HG03457 (cell line): ENCODE data around the gene PSMG4.
"Not testable (repeated sequence)": the region's sequence is repeated elsewhere in the genome, so short reads cannot be mapped to it uniquely, and the experiment has no call there.

Experiments used
- ATAC-seq: cut with Tn5 transposase; IDR thresholded peaks from one replicate; pipeline ENCODE4 v1.9.1; 2021; ENCODE audit warnings: moderate number of reproducible peaks; ENCODE audit not compliant: unreplicated experiment

Gene PSMG4

DNA sequence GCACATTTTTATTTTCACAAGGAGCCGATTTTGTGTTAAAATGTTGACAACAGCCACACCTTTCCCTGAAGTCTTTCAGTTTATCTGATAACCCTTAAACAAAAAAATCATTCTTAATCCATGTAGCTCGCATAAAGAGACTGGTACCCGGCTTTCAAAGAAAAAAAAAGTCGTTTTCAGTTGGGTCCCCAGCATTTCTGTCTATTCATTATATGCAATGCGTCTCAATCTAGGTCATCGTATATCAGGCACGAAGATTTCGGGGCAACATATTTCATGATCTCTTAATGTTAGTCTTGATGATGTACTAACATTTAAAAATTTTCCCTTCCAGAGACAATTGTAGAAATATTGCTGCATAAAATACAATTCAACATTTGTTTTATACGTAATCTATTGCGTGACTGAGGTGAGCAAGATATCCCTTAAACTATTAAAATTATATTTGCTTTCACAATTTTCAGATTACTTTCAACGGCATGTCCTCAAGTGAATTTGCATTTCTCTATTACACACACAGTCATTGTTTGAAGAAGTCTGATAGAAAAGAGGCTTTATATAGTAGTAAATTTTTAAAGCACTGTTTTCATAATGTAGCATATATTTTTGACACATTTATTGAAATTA is 28.4 kb upstream of the PSMG4 start:
- ATAC-seq = no peak

DNA sequence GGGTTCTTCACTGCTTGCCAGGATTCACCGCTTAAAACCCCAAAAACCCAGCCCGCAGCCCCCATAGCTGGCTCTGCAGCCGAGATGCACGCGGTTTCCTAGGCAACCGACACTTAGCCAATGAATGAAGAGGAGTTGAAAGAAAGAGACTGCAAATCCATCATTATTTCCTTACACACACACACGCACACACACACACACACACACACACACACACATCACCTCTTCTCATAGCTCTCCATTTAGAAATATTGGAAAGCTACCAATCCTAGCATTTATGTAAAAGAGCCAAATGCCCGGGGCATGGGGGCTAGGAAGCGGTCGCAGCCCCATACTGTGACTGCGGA is 27.9 kb upstream of the PSMG4 start:
- ATAC-seq = no peak

DNA sequence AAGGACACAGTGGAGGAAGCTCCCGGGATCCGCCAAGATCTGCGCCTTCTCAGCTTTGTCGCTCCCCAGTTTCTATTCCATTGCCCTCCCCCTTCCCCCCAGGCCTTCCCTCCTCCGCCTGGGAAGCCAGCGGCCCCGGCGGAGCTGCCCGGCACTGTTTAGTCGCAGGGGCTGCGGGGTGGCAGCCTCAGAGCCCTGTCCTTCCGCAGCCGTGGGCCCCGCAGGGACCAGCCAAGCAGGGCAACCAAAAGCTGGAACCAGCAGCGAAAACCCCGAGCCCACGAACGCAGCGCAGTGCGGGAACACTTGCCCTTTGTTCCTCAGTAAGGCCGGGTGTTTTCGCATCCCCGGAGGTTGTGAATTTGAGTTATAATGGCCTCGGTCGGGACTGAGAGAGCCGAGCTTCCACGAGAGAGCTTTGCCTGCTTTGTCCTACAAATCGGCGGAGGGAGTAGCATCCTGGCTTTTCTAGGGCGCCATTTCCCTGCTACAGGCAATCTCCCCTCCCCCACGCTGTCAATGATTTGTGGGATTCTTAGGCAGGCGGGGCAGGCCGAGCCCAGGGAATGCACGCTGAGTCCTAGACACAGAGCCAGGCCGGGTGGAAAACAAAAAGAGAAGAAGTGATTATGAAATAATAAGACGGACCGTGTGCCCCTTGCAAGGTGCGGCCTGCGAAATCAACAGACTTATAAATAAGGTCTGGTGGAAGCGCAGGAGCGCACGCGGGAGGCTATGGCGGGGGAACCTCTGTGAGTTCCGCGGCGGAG is 27.3 kb upstream of the PSMG4 start:
- ATAC-seq = no peak

DNA sequence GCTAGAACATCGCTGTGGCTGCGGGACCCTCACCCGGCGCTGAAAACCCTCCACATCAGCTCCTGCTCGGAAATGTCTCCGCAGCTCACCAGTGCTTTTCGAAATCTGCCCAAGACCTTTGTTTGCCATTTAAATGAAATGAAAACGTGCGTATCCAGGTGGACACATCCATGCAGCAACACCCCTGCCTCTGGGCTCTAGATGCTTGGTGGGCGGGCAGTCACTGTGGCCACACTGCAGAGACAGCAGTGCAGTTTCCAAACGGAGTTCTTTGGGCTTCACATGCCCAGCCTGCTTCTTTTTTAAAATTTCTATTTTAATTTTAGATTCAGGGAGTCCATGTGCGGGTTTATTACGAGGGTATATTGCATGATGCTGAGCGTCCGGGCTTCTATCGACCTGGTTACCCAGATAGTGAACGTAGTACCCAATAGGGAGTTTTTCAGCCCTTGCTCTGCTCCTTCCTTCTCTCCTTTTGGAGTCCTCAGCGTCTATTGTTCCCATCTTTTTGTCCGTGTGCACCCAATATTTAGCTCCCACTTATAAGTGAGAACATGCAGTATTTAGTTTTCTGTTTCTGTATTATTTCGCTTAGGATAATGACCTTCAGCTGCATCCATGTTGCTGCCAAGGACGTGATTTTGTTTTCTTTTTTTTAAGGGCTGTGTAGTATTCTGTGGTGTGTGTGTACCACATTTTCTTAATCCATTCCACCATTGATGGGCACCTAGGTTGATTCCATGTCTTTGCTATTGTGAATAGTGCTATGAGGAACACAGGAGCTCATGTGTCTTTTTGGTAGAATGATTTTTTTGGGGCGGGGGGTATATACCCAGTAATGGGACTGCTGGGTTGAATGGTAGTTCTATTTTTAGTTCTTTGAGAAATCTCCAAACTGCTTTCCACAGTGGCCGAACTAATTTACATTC is 26.5 kb upstream of the PSMG4 start:
- ATAC-seq = no peak

DNA sequence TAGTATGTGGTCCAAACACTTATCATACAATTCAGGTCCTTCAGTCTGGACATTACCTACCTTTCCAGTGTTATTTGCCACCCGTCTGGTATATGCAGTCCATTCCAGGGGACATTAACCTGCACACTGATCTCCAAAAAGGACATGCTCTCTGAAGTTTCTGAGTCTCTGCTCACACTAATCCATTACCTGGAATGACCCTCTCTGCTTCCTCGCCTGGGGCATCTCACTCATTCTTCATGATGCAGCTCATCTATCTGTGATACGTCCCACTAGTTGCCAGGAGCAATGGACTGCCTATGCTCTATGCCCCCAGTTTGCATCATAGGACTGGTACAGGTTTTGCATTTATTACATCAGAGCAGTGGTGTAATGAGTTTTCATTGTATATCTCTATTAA is 25.4 kb upstream of the PSMG4 start:
- ATAC-seq = no peak

DNA sequence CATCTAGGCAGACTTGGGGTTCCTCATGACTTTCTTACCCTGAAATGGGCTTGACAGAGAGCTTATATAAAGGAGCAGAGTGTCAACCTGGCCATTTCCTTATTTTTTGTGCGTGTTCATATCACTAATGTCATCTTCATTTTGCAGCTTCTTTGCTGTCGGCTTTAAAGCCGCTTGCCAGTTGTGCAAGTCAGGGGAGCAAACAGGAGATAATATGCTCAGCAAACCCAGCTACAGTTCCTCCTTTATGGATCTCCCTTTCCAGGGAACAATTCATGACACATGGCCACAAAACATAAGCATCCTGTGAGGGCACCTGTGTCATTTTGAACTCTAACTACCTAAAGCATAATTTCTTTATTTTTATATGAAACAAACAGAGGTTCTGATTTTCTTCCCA is 24.8 kb upstream of the PSMG4 start:
- ATAC-seq = no peak

DNA sequence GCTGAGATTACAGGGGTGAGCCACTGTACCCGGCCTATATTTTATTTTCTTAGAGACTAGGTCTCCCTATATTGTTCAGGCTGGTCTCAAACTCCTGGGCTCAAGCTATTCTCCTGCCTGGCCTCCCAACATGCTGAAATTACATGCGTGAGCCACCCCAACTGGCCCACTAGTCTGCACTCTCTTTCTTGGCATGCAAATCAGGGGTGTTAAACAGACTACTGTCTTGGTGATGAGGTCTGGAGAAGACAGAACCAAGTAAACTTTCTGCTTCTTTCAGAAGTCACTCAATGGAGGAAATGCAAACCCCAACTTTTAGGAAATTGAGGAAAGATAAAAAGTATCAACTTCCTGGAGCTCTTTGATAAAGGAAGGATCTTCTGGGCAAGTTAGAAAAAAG is 23.3 kb upstream of the PSMG4 start:
- no peak for ATAC-seq

DNA sequence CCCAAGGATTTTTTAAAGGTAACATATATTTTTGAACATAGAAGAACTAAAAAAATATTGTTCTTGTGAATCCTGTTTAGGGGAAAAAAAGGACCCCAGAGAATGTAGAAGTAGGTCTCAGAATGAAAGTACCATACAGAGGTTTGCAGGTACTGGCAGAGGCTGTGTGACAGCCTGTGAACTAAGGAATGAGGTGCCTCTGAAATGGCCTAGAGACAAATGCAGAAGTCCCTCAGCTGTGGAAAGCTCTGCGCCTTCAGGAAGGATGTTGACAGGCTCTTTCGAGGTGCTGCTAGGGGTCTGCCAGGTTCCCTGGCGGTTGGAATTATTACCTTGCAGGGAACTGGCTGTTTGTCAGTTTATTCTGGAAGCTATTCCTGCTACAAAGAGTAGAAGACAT is 22.7 kb upstream of the PSMG4 start:
- no peak for ATAC-seq

DNA sequence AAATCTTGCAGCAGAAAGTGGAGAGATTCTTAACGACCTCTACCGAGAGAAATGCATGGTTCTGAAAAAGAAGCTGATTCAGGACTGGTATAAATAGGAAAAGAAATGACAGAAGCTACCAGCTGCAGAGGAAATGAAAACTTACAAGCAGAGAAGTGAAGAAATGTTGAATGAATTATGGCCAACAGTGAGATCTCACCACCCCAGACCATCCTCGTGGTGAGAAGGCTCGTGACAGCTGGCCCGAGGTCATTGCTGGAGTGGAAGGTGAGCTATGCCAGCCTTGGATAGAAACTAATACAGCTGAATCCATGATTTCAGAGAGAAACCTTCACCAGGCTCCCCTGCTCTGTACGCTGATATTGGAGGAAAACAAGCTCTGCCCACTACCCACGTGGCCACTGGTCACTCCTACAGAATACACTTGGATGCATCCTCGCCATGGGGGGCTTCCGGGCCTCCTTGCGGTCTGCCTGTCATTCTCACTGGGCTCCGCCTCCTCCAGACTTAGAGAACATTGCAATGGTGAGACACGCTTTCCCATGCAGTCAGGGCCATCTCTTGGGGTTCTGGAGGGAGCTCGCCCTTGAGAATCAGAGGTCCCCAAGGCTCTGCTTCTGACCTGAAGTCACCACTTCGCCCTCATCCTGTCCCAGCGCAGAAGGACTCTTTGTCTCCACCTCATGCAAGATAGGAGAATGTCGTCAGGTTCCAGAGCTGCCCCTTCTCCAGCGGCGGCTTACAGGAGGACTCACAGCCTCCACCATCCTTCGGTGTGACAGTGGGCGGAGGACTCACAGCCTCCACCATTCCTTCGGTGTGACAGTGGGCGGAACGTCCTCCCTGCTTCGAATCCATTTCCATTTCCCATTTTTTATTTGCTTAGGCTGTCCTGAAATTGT is 20.7 kb upstream of the PSMG4 start:
- ATAC-seq = no peak

DNA sequence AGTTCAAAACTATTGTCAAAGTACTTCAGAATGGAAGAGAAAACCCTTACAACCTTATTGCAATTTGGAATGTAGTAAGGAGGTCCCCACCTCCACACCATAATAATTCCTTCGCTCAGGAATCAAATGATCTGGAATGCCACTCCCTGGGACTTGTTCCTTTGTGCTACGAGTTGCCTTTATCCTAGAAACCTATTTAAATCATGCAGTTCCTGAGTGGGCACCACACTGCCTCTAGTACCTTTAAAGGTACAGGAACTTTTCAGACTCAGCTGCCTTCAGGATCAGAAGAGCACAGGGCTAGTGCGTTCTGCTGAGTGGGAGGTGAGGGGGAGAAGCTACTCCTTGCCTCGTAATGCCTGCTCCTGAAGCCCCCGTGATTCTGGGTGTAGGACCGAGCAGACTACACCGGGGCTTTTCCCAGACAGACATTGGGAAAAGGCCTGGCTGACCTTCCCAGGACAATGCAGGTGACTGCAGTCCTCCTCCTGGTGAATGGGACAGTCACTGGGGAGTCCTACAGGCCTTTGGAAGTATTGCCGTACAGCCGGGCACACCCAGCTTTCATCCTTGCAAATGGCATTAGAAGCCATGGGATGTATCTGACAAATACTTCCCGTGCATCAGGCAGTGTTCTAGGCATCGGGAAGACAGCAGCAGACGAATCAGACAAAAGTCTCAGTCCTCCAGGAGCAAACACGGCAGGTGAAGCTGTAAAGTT is 19.5 kb upstream of the PSMG4 start:
- ATAC-seq = no peak

DNA sequence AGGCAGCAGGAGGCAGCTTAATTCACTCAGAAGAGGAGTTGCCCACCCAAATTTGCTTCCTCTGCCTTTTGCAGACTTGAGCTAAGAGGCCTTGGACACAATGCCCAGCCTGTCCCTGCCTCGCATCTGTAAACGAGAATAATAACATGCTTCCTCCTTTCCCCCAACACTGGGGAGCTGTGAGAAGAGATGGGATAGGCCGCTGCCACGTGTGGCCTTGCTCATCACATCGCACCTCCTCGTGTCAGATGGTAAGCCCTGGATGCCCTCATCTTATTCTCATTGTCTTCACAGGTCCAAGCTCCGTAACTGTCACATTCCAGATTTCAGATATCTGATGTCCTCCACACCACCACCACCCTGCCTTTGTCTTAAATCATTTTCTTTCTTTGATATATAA is 18.2 kb upstream of the PSMG4 start:
- ATAC-seq = no peak

DNA sequence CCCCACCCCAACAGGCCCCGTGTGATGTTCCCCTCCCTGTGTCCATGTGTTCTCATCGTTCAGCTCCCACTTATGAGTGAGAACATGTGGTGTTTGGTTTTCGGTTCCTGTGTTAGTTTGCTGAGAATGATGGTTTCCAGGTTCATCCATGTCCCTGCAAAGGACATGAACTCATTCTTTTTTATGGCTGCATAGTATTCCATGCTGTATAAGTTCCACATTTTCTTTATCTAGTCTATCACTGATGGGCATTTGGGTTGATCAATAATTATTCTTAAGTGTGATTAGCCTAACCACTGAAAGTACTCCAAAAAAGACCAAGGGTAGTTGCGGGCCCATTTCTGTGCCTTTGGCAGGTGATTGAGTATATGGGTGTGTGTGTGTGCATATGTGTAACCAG is 17.0 kb upstream of the PSMG4 start:
- not testable (repeated sequence) for ATAC-seq

DNA sequence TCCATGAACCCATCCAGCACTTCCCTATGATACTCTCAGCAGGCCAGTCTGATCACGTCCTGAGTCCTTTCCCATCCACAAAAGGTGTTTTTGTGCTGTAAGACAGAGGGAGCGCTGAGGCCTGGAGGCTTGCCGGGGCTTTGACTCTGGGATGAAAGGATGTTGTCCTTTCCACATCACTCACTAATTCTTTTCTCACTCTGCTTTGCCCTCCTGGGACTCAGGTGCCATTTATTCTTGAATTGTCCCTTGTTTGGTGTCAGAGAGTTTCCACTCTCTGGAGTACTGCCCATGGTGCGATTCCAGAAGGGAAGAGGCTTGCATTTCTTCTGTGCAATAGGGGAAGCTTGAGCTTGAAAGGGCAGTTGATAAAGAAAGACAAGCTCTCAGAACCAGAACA is 16.0 kb upstream of the PSMG4 start:
- no peak for ATAC-seq

DNA sequence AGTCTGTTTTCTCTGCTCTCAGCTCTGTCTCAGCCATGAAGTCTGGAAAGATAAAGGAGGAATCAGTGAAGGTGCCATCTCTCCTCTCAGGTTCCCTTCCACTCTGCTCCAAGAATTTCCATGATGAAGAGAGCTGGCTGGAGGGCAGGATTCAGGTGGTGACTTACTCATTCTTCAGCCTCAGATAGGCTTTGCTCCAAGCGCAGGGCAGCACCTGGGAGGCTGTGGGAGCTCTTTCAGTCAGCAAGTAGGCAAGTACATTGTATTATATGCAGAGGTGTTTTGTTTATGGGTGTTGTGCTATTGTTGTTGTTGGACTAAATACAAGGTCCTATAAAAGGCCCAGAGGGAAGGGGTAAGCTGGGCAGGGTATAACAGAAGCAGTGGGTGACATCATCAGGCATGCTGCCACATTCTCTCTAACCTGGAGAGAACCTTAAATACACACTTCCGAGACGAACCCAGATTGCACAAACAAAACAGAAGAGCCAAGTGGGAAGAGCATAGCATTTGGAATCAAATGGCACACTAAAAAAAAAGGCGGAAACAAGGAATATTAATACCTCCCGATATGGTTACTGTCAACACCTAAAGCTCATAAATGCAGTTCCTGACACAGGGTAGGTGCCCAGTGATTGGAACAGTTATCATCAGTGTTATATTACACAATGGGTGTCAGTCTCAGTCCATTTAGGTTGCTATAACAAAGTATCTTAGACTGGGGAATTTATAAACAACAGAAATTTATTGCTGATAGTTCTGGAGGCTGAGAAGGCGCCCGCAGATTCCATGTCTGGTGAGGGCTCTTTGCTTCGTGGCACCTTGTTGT is 14.5 kb upstream of the PSMG4 start:
- no peak for ATAC-seq

DNA sequence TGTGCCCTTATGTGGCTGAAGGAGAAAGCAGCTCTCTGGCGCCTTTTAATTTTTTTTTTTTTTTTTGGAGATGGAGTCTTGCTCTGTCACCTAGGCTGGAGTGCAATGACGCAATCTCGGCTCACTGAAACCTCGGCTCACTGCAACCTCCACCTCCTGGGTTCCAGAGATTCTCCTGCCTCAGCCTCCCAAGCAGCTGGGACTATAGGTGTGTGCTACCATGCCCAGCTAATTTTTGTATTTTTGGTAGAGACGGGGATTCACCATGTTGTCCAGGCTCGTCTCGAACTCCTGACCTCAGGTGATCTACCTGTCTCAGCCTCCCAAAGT is 13.9 kb upstream of the PSMG4 start:
- not testable (repeated sequence) for ATAC-seq

DNA sequence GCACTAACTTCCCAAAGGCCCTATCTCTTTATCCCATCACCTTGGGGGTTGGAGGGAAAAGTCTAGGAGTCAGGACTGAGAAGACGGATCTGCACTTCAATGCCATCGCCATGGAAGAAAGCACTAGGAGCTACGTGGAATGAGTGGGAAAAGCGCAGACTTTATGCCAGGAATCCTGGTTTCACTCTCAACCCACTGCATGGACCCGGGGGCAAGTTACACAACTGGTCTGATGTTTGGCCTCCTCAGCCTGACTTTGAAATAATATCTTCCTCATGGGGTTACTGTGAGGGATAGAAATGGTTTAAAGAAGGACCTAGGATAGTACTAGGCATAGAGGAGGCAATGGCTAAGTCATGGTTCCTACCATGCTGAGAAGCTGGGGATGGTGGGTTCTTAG is 13.5 kb upstream of the PSMG4 start:
- ATAC-seq = no peak

DNA sequence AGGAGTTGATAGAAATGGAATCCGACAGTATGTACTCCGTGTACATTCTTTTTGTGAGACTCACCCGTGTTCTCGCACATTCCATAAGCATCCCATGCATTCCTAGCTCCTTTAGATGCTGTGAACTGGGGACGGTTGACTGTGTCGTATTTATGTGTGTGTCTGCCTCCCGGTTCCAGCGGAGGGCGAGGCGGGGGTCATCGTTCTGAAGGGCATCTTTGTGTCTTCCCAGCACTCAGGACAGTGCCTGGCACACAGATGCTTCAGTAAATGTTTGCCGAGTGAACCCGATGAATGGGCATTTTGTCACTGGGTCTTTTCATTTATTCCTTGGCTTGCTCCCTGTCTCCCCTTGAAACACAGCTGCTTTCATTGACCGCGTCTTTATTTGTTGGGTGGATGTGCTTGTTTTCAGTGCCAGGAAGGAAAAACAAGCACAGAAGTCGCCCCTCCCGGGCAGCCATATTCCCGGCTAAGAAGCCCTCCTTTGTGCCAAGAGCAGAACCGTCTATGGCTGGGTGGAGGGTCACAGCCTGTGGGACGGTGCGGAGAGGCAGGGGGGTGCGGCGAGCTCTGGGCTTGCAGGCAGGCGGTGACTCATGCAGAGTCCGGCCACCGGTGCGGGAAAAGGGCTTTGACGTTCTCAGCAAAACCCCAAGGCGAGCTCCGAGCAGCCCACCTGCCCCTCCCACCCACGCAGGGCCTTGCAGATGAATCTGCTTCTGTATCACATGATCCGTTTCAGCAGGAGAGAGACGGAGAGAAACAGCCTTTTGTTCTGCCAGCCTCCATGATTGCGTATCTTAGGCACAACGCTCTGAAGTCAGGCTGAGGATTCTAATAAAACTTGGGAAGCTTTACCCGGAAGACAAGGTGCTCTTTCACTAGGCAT is 11.2 kb upstream of the PSMG4 start:
- no peak for ATAC-seq

DNA sequence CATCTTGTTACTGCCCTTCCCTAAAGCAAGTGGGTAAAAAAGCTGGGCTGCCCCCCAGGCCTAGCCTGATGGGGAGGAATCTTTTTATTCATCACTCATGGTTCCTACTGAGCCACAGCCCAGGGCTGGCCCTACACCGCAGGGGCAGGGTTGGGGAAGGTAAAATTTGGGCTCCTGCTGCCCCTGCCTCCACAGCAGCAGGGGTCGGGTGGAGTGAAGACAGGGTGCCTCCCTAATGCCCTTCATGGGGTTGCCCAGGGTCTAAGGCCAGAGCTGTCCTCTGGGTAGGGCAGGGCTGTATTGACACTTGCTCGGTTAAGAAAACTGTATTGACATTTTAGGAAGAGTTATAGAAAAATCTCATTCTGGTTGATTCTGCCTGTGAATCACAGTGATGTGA is 8.9 kb upstream of the PSMG4 start:
- ATAC-seq = no peak
